Naive B cell (primary cell): ENCODE measurements around the gene PIP4K2A. TPM values are rescaled to one million over a fixed set of nuclear protein-coding genes. Genes with fewer than 3 reads are reported as not detected.
"Not testable (repeated sequence)": the region's sequence is repeated elsewhere in the genome, so short reads cannot be mapped to it uniquely, and the experiment has no call there.

Source experiments
- ATAC-seq, 2 donors: fragments of 150-1000 bp; cut with Tn5 transposase; 2 replicates each; pipeline ENCODE4 v1.10.0; 2021; ENCODE audit warnings: low read depth in 2 of 2, mild to moderate bottlenecking in 2 of 2, moderate library complexity in 2 of 2
- DNase-seq: peaks from one replicate; pipeline ENCODE4 v3.0.0; 2022
- H3K27ac Mint-ChIP-seq, 6 donors: one replicate each; pipeline ENCODE4 v1.8.0; 2020 to 2022; ENCODE audit warnings: mild to moderate bottlenecking in 6 of 6, mixed read lengths in 6 of 6, moderate library complexity in 5 of 6, inconsistent platforms in 2 of 6
- H3K27me3 Mint-ChIP-seq, 3 donors: one replicate each; pipeline ENCODE4 v1.8.0; 2021 to 2022; ENCODE audit warnings: mixed read lengths in 3 of 3, mild to moderate bottlenecking in 1 of 3
- H3K36me3 Mint-ChIP-seq, 2 donors: one replicate each; pipeline ENCODE4 v1.8.0; 2020 to 2022; ENCODE audit warnings: mixed read lengths in 2 of 2, inconsistent platforms in 1 of 2, mild to moderate bottlenecking in 1 of 2
- H3K4me1 Mint-ChIP-seq, 3 donors: one replicate each; pipeline ENCODE4 v1.8.0; 2020 to 2022; ENCODE audit warnings: mixed read lengths in 3 of 3, inconsistent platforms in 1 of 3, mild to moderate bottlenecking in 1 of 3, moderate library complexity in 1 of 3
- H3K4me3 Mint-ChIP-seq, 8 donors: one replicate each; pipeline ENCODE4 v1.8.0; 2020 to 2022; ENCODE audit warnings: mild to moderate bottlenecking in 8 of 8, mixed read lengths in 8 of 8, moderate library complexity in 8 of 8, inconsistent platforms in 2 of 8
- H3K9me3 Mint-ChIP-seq, 7 donors: one replicate each; pipeline ENCODE4 v1.8.0; 2020 to 2022; ENCODE audit warnings: mixed read lengths in 7 of 7, mild to moderate bottlenecking in 5 of 7, inconsistent platforms in 2 of 7, moderate library complexity in 1 of 7
- polyA plus RNA-seq, 6 donors: library from polyadenylated mRNA; unstranded; fragments of 300-500 nt; fragmentation: Illumina TruSeq; gene quantifications; one replicate each; pipeline ENCODE4 v1.2.3, GENCODE V29; 2021; ENCODE audit warnings: low read depth in 6 of 6

PIP4K2A gene
- polyA plus RNA-seq, 6 donors from 2014 or later = 16.8 to 45.7 (median 26.3) TPM

GRCh38 chr10:22699976-22700375 lies 14.4 kb downstream of the PIP4K2A start:
- H3K36me3 Mint-ChIP-seq = peaks cover 7 to 8% of the 10 kb centered on the region in 2 donors
- no peak overlapping the region for H3K4me3 Mint-ChIP-seq
- no peaks in the 10 kb centered on the region for H3K27me3 Mint-ChIP-seq
- DNase-seq (no peak), ATAC-seq (no peak)
- peaks cover 50 to 75% (median 68%) of the 10 kb centered on the region in 3 donors for H3K4me1 Mint-ChIP-seq
- peak overlapping the region in 2 of 6 donors; percentile 3 to 22 for H3K27ac Mint-ChIP-seq
- no peaks in the 10 kb centered on the region for H3K9me3 Mint-ChIP-seq

- H3K4me3 Mint-ChIP-seq = no peak overlapping the region
- no peaks in the 10 kb centered on the region for H3K27me3 Mint-ChIP-seq
- peaks cover 42 to 66% (median 59%) of the 10 kb centered on the region in 3 donors for H3K4me1 Mint-ChIP-seq
- H3K9me3 Mint-ChIP-seq = no peaks in the 10 kb centered on the region
- ATAC-seq = no peak
- H3K36me3 Mint-ChIP-seq = peaks cover 7 to 8% of the 10 kb centered on the region in 2 donors
- peak overlapping the region in 1 of 6 donors; percentile 59 for H3K27ac Mint-ChIP-seq
- no peak for DNase-seq
These were observed 15.4 kb downstream of the PIP4K2A start for GRCh38 chr10:22698941-22699440.

GRCh38 chr10:22697800-22698199 lies 16.6 kb downstream of the PIP4K2A start:
- H3K9me3 Mint-ChIP-seq = no peaks in the 10 kb centered on the region

GRCh38 chr10:22697101-22697500 lies 17.3 kb downstream of the PIP4K2A start:
- Mint-ChIP-seq H3K4me3 (peak overlapping the region in 1 of 8 donors; percentile 15), H3K9me3 (no peaks in the 10 kb centered on the region), H3K4me1 (peaks cover 31 to 66% (median 63%) of the 10 kb centered on the region in 3 donors), H3K27me3 (no peaks in the 10 kb centered on the region), H3K27ac (peak overlapping the region in 2 of 6 donors; percentile 27 to 56), H3K36me3 (peaks cover 0 to 8% of the 10 kb centered on the region in 2 donors)
- ATAC-seq (no peak), DNase-seq (no peak)

More at GRCh38 chr10:22697800-22698199, 16.6 kb downstream of the PIP4K2A start:
- no peak overlapping the region for H3K27ac Mint-ChIP-seq
- H3K4me3 Mint-ChIP-seq = no peak overlapping the region
- ATAC-seq (no peak), DNase-seq (no peak)
- H3K4me1 Mint-ChIP-seq = peaks cover 38 to 66% (median 63%) of the 10 kb centered on the region in 3 donors
- H3K27me3 Mint-ChIP-seq = no peaks in the 10 kb centered on the region
- H3K36me3 Mint-ChIP-seq = peaks cover 6 to 8% of the 10 kb centered on the region in 2 donors

- ATAC-seq (no peak), DNase-seq (no peak)
- peak overlapping the region in 4 of 6 donors; percentile 11 to 68 (median 48) for H3K27ac Mint-ChIP-seq
- no peaks in the 10 kb centered on the region for H3K36me3 Mint-ChIP-seq
- H3K4me1 Mint-ChIP-seq = peaks cover 26 to 59% (median 55%) of the 10 kb centered on the region in 3 donors
- H3K9me3 Mint-ChIP-seq = no peaks in the 10 kb centered on the region
- H3K27me3 Mint-ChIP-seq = no peaks in the 10 kb centered on the region
- no peak overlapping the region for H3K4me3 Mint-ChIP-seq
These were observed 20.5 kb downstream of the PIP4K2A start for GRCh38 chr10:22693860-22694259.

- Mint-ChIP-seq H3K4me3 (peak overlapping the region in 1 of 8 donors; percentile 39), H3K27me3 (no peaks in the 10 kb centered on the region), H3K27ac (peak overlapping the region in 4 of 6 donors; percentile 53 to 82 (median 64)), H3K9me3 (no peaks in the 10 kb centered on the region), H3K36me3 (no peaks in the 10 kb centered on the region), H3K4me1 (peaks cover 26 to 60% (median 58%) of the 10 kb centered on the region in 3 donors)
- ATAC-seq (no peak), DNase-seq (no peak)
These were observed 21.0 kb downstream of the PIP4K2A start for GRCh38 chr10:22693371-22693784.

GRCh38 chr10:22692119-22692518 lies 22.3 kb downstream of the PIP4K2A start:
- Mint-ChIP-seq H3K4me1 (peaks cover 34 to 65% (median 53%) of the 10 kb centered on the region in 3 donors), H3K27ac (peak overlapping the region in 2 of 6 donors; percentile 9 to 73)
- ATAC-seq, H3K36me3 Mint-ChIP-seq, H3K4me3 Mint-ChIP-seq, H3K9me3 Mint-ChIP-seq, DNase-seq, H3K27me3 Mint-ChIP-seq: not testable (repeated sequence)

GRCh38 chr10:22690614-22691431 lies 23.6 kb downstream of the PIP4K2A start:
- H3K27ac Mint-ChIP-seq = peak overlapping the region; percentile 26 to 91 (median 72)
- no peaks in the 10 kb centered on the region for H3K27me3 Mint-ChIP-seq
- peak overlapping the region in 3 of 8 donors; percentile 16 to 63 (median 22) for H3K4me3 Mint-ChIP-seq
- ATAC-seq (no peak), DNase-seq (no peak)
- H3K9me3 Mint-ChIP-seq = no peaks in the 10 kb centered on the region
- no peaks in the 10 kb centered on the region for H3K36me3 Mint-ChIP-seq
- peaks cover 38 to 67% (median 56%) of the 10 kb centered on the region in 3 donors for H3K4me1 Mint-ChIP-seq

GRCh38 chr10:22690158-22690557 lies 24.2 kb downstream of the PIP4K2A start:
- Mint-ChIP-seq H3K36me3 (no peaks in the 10 kb centered on the region), H3K4me3 (no peak overlapping the region), H3K27me3 (no peaks in the 10 kb centered on the region), H3K9me3 (no peaks in the 10 kb centered on the region), H3K4me1 (peaks cover 38 to 65% (median 61%) of the 10 kb centered on the region in 3 donors), H3K27ac (peak overlapping the region in 3 of 6 donors; percentile 21 to 68 (median 32))
- DNase-seq (no peak), ATAC-seq (no peak)

- Mint-ChIP-seq H3K27ac (peak overlapping the region in 1 of 6 donors; percentile 49), H3K36me3 (no peaks in the 10 kb centered on the region), H3K9me3 (no peaks in the 10 kb centered on the region), H3K4me1 (peaks cover 57 to 71% (median 69%) of the 10 kb centered on the region in 3 donors), H3K4me3 (no peak overlapping the region), H3K27me3 (no peaks in the 10 kb centered on the region)
- ATAC-seq (no peak), DNase-seq (no peak)
These were observed 28.0 kb downstream of the PIP4K2A start for GRCh38 chr10:22686347-22686746.

- no peak for DNase-seq
- Mint-ChIP-seq H3K27me3 (no peaks in the 10 kb centered on the region), H3K4me1 (peaks cover 56 to 71% (median 69%) of the 10 kb centered on the region in 3 donors), H3K27ac (peak overlapping the region in 2 of 6 donors; percentile 24 to 49), H3K4me3 (no peak overlapping the region), H3K9me3 (no peaks in the 10 kb centered on the region), H3K36me3 (no peaks in the 10 kb centered on the region)
- ATAC-seq = no peak
These were observed 28.5 kb downstream of the PIP4K2A start for GRCh38 chr10:22685926-22686325.

- no peaks in the 10 kb centered on the region for H3K9me3 Mint-ChIP-seq
- peak overlapping the region in 5 of 6 donors; percentile 48 to 89 (median 89) for H3K27ac Mint-ChIP-seq
These were observed 29.7 kb downstream of the PIP4K2A start for GRCh38 chr10:22684699-22685098.

GRCh38 chr10:22683140-22683389 lies 31.3 kb downstream of the PIP4K2A start:
- no peaks in the 10 kb centered on the region for H3K9me3 Mint-ChIP-seq
- H3K4me1 Mint-ChIP-seq = peaks cover 50 to 69% (median 65%) of the 10 kb centered on the region in 3 donors
- ATAC-seq (peak in 1 of 2 donors; percentile 17), DNase-seq (no peak)
- peak overlapping the region in 2 of 8 donors; percentile 54 to 76 for H3K4me3 Mint-ChIP-seq
- H3K27me3 Mint-ChIP-seq = no peaks in the 10 kb centered on the region
- no peaks in the 10 kb centered on the region for H3K36me3 Mint-ChIP-seq
- H3K27ac Mint-ChIP-seq = peak overlapping the region; percentile 11 to 89 (median 86)

More at GRCh38 chr10:22684699-22685098, 29.7 kb downstream of the PIP4K2A start:
- no peaks in the 10 kb centered on the region for H3K27me3 Mint-ChIP-seq
- ATAC-seq = no peak
- H3K4me3 Mint-ChIP-seq = peak overlapping the region in 1 of 8 donors; percentile 32
- DNase-seq = no peak
- peaks cover 53 to 72% (median 69%) of the 10 kb centered on the region in 3 donors for H3K4me1 Mint-ChIP-seq
- H3K36me3 Mint-ChIP-seq = no peaks in the 10 kb centered on the region
